GM23338 (cell line): ENCODE measurements around the gene TOX4.

ENCODE experiments used
- CTCF ChIP-seq, 2 experiments: fragments of 200-600 bp in 1 of 2; sonication (generic) in 1 of 2; conservative IDR thresholded peaks; 2 replicates each; pipeline versions ENCODE4 v1.5.1 to v1.6.1; 2016 to 2017; ENCODE audit warnings: antibody characterized with exemption in 2 of 2, low read depth in 2 of 2, mild to moderate bottlenecking in 2 of 2, moderate library complexity in 1 of 2
- EZH2phosphoT487 ChIP-seq: fragments of 200-600 bp; sonication (generic); IDR thresholded peaks from one replicate; pipeline ENCODE4 v1.8.1; 2018; ENCODE audit warnings: antibody characterized with exemption; ENCODE audit not compliant: unreplicated experiment

- TF ChIP-seq CTCF (conservative IDR thresholded peaks at IDR 0.05; ENCODE audit: low read depth in 2 of 2) = no peak
- no peak for TF ChIP-seq EZH2phosphoT487
Measured at GRCh38 chr14:21535545-21536417, 58.8 kb downstream of the TOX4 start.
